Nephron progenitor cell (in vitro differentiated cells): ENCODE measurements around the gene CRYBG2.
"Not testable (repeated sequence)": the region's sequence is repeated elsewhere in the genome, so short reads cannot be mapped to it uniquely, and the experiment has no call there.

Experiments used
- DNase-seq: peaks from one replicate; pipeline ENCODE4 v3.0.0; 2021
- H3K27ac Mint-ChIP-seq: 2 replicates; pipeline ENCODE4 v1.8.0; 2021; ENCODE audit warnings: mild to moderate bottlenecking, moderate library complexity, mixed read lengths
- H3K27me3 Mint-ChIP-seq: 2 replicates; pipeline ENCODE4 v1.8.0; 2021; ENCODE audit warnings: mild to moderate bottlenecking, low read depth, mixed read lengths; ENCODE audit not compliant: poor library complexity
- H3K36me3 Mint-ChIP-seq: 2 replicates; pipeline ENCODE4 v1.8.0; 2021; ENCODE audit warnings: low read depth, mixed read lengths
- H3K4me1 Mint-ChIP-seq: 2 replicates; pipeline ENCODE4 v1.8.0; 2021; ENCODE audit warnings: mixed read lengths
- H3K4me3 Mint-ChIP-seq: 2 replicates; pipeline ENCODE4 v1.8.0; 2021; ENCODE audit warnings: mild to moderate bottlenecking, moderate library complexity, mixed read lengths
- H3K9me3 Mint-ChIP-seq: 2 replicates; pipeline ENCODE4 v1.8.0; 2021; ENCODE audit warnings: mild to moderate bottlenecking, moderate library complexity, mixed read lengths
- TF ChIP-seq, protein P1 (sequence below): fragments of 200-600 bp; sonication (generic); IDR thresholded peaks from 2 replicates; pipeline ENCODE4 v1.5.0; 2021; ENCODE audit warnings: antibody characterized with exemption

CRYBG2 gene

DNA sequence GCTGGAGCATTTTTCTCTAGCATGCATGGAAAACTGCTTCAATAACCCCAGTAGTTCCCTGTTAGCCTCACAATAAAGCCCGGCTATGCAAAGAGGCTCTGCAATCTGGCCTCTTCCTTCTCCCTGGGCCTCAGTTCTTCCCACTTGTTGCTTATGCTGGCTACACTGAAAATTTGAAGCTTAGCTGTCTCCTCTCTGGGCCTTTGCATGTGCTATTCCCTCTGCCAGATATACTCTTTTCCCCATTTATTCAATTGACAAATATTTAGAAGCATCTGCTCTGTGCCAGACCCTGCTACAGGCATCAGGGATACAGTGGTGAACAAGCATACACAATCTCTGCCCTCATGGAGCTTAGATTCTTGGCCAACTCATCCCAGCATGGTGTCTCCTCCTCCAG, 15.3 kb downstream of the CRYBG2 start:
- Mint-ChIP-seq H3K27ac (no peak overlapping the region), H3K27me3 (peaks cover 14% of the 10 kb centered on the region), H3K4me3 (no peak overlapping the region)

GRCh38 chr1:26337625-26338024, 16.3 kb downstream of the CRYBG2 start:
- Mint-ChIP-seq H3K9me3 (no peaks in the 10 kb centered on the region), H3K36me3 (no peaks in the 10 kb centered on the region), H3K4me3 (no peak overlapping the region), H3K27ac (no peak overlapping the region), H3K4me1 (peaks cover 46% of the 10 kb centered on the region), H3K27me3 (peaks cover 14% of the 10 kb centered on the region)
- TF ChIP-seq, protein P1, sequence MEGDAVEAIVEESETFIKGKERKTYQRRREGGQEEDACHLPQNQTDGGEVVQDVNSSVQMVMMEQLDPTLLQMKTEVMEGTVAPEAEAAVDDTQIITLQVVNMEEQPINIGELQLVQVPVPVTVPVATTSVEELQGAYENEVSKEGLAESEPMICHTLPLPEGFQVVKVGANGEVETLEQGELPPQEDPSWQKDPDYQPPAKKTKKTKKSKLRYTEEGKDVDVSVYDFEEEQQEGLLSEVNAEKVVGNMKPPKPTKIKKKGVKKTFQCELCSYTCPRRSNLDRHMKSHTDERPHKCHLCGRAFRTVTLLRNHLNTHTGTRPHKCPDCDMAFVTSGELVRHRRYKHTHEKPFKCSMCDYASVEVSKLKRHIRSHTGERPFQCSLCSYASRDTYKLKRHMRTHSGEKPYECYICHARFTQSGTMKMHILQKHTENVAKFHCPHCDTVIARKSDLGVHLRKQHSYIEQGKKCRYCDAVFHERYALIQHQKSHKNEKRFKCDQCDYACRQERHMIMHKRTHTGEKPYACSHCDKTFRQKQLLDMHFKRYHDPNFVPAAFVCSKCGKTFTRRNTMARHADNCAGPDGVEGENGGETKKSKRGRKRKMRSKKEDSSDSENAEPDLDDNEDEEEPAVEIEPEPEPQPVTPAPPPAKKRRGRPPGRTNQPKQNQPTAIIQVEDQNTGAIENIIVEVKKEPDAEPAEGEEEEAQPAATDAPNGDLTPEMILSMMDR, result no peak
- no peak for DNase-seq

More for the DNA sequence above, 15.3 kb downstream of the CRYBG2 start:
- no peaks in the 10 kb centered on the region for H3K9me3 Mint-ChIP-seq
- TF ChIP-seq, protein P1, result no peak
- DNase-seq, result no peak
- peaks cover 46% of the 10 kb centered on the region for H3K4me1 Mint-ChIP-seq
- no peaks in the 10 kb centered on the region for H3K36me3 Mint-ChIP-seq

GRCh38 chr1:26337206-26337535, 16.8 kb downstream of the CRYBG2 start:
- Mint-ChIP-seq H3K36me3 (no peaks in the 10 kb centered on the region), H3K9me3 (no peaks in the 10 kb centered on the region), H3K4me1 (peaks cover 46% of the 10 kb centered on the region), H3K4me3 (peak overlapping the region; percentile 58), H3K27me3 (peaks cover 14% of the 10 kb centered on the region), H3K27ac (no peak overlapping the region)
- TF ChIP-seq, protein P1, result no peak
- no peak for DNase-seq

DNA sequence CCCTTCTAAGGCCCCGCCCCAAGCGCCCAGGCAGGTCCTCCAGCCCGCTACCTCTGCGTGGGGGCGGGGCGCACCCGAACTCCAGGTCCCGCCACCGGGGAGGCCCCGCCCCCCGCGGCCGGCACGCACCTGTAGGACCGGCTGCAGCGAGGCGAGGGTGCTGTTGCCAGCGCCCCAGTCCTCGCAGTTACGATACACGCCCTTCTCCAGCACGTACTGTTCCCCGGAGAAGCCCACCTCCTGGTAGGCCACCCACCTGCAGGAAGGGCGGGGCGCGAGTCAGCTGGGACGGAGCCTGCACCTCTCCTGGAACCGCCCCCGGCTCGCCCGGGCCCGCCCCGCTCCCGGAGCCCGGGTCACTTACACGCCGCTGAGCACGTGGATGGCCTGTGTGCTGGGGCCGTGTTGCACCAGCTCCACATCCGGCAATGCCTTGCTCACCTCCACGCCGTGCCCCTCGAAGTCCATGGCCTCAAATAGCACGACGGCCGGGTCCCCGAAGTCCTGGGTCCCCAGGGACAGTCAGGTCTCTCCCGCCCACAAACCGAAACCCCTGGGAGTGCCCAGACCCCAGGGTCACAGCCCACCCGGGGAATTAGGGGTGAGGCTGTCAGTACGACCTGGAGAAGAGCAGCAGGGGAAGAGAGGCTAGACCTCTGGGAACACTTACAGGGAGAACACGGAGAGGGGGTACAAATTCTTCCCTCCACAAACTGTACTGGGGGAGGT, 17.3 kb downstream of the CRYBG2 start:
- TF ChIP-seq, protein P1, result no peak
- DNase-seq, result peak; percentile 92
- Mint-ChIP-seq H3K9me3 (no peaks in the 10 kb centered on the region), H3K36me3 (no peaks in the 10 kb centered on the region), H3K27me3 (peaks cover 16% of the 10 kb centered on the region), H3K27ac (no peak overlapping the region), H3K4me1 (peaks cover 46% of the 10 kb centered on the region), H3K4me3 (peak overlapping the region; percentile 93)

DNA sequence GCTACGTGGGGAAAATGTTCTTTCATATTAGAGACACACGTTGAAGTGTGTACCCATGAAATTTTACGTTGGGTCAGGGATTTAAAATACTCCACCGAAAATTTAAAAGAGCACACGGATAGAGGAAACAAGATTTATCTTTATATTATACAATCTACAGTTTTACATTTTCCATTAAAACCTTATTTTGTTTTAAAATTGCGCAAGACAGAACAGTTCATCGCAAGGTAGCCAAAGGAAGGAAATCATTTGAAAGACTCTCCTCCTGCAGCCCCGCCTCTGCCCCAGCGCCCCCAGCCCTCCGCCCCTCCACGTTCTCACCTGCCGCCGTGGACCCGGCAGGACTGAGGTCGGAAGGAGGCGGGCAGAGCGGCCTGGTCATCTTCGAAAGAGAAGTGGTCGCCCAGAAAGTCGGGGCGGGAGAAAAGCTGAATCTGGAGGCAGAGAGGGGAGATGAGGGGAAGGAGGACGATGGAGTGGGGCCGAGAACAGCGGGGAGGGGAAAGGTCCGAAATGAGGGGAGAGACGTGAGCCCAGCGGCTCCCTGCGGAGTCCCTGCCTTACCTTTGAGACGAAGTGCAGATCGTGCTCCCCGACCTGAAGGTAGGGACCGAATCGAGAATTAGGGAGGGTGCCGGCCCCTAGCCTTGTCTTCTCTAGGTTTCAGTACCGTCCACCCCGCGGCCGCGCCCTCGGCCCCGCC, 18.0 kb downstream of the CRYBG2 start:
- peak; percentile 50 for DNase-seq
- H3K36me3 Mint-ChIP-seq, result no peaks in the 10 kb centered on the region
- H3K9me3 Mint-ChIP-seq, result no peaks in the 10 kb centered on the region
- peaks cover 46% of the 10 kb centered on the region for H3K4me1 Mint-ChIP-seq
- peak overlapping the region; percentile 93 for H3K4me3 Mint-ChIP-seq
- H3K27ac Mint-ChIP-seq, result no peak overlapping the region
- H3K27me3 Mint-ChIP-seq, result peaks cover 19% of the 10 kb centered on the region
- TF ChIP-seq, protein P1, result no peak

- H3K27ac Mint-ChIP-seq, DNase-seq, H3K9me3 Mint-ChIP-seq, H3K36me3 Mint-ChIP-seq, H3K4me3 Mint-ChIP-seq: not testable (repeated sequence)
- H3K27me3 Mint-ChIP-seq, result peaks cover 16% of the 10 kb centered on the region
- peaks cover 31% of the 10 kb centered on the region for H3K4me1 Mint-ChIP-seq
Observed at GRCh38 chr1:26333312-26333711, 20.6 kb downstream of the CRYBG2 start.
